ENCODE measurements around the gene UBTD1.

Gene UBTD1

GRCh38 chr10:97612386-97612785 is 113.7 kb downstream of the UBTD1 start:
- Histone ChIP-seq H3K27ac (ENCODE audit: poor library complexity, severe bottlenecking) (no peak overlapping the region), H3K4me1 (ENCODE audit: insufficient read depth, poor library complexity, severe bottlenecking) (peaks cover 13% of the 10 kb centered on the region), H3K4me3 (ENCODE audit: severe bottlenecking) (no peak overlapping the region), H3K36me3 (ENCODE audit: low read depth) (no peaks in the 10 kb centered on the region), H3K27me3 (ENCODE audit: insufficient read depth, poor library complexity, severe bottlenecking) (no peaks in the 10 kb centered on the region), H3K9me3 (ENCODE audit: severe bottlenecking) (no peaks in the 10 kb centered on the region)
- ATAC-seq (ENCODE audit: low read depth): peak; percentile 94
- DNase-seq (ENCODE audit: low spot score): no peak
- TF ChIP-seq CTCF (IDR thresholded peaks at IDR 0.05; ENCODE audit: poor library complexity, severe bottlenecking): peak; percentile 76

- no peak for DNase-seq (ENCODE audit: low spot score)
- Histone ChIP-seq H3K9me3 (ENCODE audit: severe bottlenecking) (no peaks in the 10 kb centered on the region), H3K4me3 (ENCODE audit: severe bottlenecking) (no peak overlapping the region), H3K36me3 (ENCODE audit: low read depth) (0 out of 2 replicates have a peak, but pooled peaks cover 3% of the 10 kb centered on the region), H3K27ac (ENCODE audit: poor library complexity, severe bottlenecking) (no peak overlapping the region), H3K4me1 (ENCODE audit: insufficient read depth, poor library complexity, severe bottlenecking) (no peaks in the 10 kb centered on the region), H3K27me3 (ENCODE audit: insufficient read depth, poor library complexity, severe bottlenecking) (no peaks in the 10 kb centered on the region)
- ATAC-seq (ENCODE audit: low read depth): no peak
- no peak for TF ChIP-seq CTCF (IDR thresholded peaks at IDR 0.05; ENCODE audit: poor library complexity, severe bottlenecking)
Observed at GRCh38 chr10:97618285-97618684, 119.6 kb downstream of the UBTD1 start.

- H3K27ac ChIP-seq (ENCODE audit: poor library complexity, severe bottlenecking): no peak overlapping the region
- no peaks in the 10 kb centered on the region for H3K27me3 ChIP-seq (ENCODE audit: insufficient read depth, poor library complexity, severe bottlenecking)
- 0 out of 2 replicates have a peak, but pooled peaks cover 3% of the 10 kb centered on the region for H3K36me3 ChIP-seq (ENCODE audit: low read depth)
- H3K9me3 ChIP-seq (ENCODE audit: severe bottlenecking): no peaks in the 10 kb centered on the region
- H3K4me3 ChIP-seq (ENCODE audit: severe bottlenecking): no peak overlapping the region
- TF ChIP-seq CTCF (IDR thresholded peaks at IDR 0.05; ENCODE audit: poor library complexity, severe bottlenecking): no peak
- no peak for DNase-seq (ENCODE audit: low spot score)
- no peaks in the 10 kb centered on the region for H3K4me1 ChIP-seq (ENCODE audit: insufficient read depth, poor library complexity, severe bottlenecking)
- ATAC-seq (ENCODE audit: low read depth): no peak
Observed at GRCh38 chr10:97618733-97619132, 120.0 kb downstream of the UBTD1 start.

All from RWPE2 (cell line).